ENCODE data around the gene COL26A1.
"Not testable (repeated sequence)": the region's sequence is repeated elsewhere in the genome, so short reads cannot be mapped to it uniquely, and the experiment has no call there.

Gene COL26A1

DNA sequence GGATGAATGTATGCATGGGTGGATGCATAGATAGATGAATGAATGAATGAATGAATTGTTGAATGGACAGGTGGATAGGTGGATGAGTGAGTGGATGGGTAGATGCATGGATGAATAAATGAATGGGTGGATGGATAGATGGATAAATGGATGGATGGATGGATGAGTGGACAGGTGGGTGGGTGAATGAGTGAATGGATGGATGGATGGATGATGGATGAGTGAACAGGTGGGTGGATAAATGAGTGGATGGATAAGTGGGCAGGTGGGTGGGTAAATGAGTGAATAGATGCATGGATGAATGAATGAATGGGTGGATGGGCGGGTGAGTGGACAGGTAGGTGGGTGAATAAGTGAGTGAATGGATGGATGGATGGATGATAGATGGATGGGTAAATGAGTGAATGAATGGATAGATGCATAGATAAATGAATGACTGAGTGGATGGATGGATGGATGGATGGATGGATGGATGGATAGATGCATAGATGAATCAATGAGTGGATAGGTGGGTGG is 193.8 kb downstream of the COL26A1 start:
- TF ChIP-seq, protein P1, sequence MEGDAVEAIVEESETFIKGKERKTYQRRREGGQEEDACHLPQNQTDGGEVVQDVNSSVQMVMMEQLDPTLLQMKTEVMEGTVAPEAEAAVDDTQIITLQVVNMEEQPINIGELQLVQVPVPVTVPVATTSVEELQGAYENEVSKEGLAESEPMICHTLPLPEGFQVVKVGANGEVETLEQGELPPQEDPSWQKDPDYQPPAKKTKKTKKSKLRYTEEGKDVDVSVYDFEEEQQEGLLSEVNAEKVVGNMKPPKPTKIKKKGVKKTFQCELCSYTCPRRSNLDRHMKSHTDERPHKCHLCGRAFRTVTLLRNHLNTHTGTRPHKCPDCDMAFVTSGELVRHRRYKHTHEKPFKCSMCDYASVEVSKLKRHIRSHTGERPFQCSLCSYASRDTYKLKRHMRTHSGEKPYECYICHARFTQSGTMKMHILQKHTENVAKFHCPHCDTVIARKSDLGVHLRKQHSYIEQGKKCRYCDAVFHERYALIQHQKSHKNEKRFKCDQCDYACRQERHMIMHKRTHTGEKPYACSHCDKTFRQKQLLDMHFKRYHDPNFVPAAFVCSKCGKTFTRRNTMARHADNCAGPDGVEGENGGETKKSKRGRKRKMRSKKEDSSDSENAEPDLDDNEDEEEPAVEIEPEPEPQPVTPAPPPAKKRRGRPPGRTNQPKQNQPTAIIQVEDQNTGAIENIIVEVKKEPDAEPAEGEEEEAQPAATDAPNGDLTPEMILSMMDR (IDR thresholded peaks at IDR 0.05; ENCODE audit: control insufficient read depth, extremely low read depth, insufficient read depth): no peak
- no peak for DNase-seq (ENCODE audit: low read depth)
- no peak overlapping the region for H3K4me3 ChIP-seq (ENCODE audit: low read depth, low read length)

DNA sequence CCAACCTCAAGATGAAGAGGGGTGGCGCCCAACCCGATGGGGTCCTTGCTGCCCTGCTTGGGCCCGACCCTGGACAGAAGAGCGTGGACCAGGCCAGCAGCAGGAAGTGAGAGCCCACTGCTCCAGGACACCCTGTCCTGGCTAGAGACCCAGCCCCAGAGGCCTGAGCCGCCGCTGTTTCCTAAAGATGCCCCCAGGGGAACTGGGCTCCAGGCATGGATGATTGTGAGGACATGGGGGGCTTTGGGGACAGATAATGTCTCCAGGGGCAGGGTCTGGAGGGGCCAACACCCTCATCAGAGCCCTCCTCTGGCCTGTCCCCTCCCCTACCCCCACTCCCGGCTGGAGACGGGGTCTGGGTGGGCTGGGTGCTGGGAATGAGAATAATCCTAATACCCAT is 194.7 kb downstream of the COL26A1 start:
- no peak for DNase-seq (ENCODE audit: low read depth)
- TF ChIP-seq, protein P1 (IDR thresholded peaks at IDR 0.05; ENCODE audit: control insufficient read depth, extremely low read depth, insufficient read depth): no peak
- no peak overlapping the region for H3K4me3 ChIP-seq (ENCODE audit: low read depth, low read length)

DNA sequence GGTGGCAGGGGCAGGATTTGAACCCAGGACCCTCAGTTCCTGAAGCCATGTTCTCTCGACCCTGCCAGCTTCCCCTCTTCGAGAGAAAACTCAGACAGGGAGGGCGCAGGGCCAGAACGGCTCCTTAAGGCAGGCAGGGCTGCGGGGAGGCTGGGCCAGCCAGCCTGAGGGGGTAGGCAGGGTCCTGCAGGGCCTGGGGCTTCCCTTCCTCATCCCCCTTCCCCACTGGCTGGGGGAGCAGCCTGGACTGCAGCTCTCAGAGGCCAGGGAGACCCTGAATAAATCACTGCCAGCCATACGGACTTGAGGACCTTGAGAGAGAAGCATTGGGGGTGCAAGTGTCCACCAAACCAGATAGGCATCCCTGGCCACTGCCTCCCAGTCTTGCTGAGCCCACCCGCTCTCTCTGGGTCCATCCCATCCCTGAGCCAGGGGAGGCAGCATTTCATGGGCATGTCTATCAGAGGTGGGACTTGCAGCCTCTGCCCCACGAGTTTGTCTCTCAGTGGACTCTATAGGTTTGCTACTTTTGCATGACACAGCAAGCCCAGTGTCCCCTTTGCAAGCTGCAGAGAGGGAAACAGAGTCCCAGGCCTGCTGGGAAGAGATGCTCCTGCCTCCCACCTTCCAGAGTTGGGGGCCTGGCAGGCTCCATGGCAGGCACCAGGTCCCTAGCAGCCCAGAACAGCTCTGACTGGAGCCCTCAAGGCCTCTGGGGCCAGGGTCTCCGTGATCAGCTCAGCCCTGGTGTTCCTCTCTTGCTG is 195.5 kb downstream of the COL26A1 start:
- TF ChIP-seq, protein P1 (IDR thresholded peaks at IDR 0.05; ENCODE audit: control insufficient read depth, extremely low read depth, insufficient read depth): no peak
- no peak for DNase-seq (ENCODE audit: low read depth)
- no peak overlapping the region for H3K4me3 ChIP-seq (ENCODE audit: low read depth, low read length)

DNA sequence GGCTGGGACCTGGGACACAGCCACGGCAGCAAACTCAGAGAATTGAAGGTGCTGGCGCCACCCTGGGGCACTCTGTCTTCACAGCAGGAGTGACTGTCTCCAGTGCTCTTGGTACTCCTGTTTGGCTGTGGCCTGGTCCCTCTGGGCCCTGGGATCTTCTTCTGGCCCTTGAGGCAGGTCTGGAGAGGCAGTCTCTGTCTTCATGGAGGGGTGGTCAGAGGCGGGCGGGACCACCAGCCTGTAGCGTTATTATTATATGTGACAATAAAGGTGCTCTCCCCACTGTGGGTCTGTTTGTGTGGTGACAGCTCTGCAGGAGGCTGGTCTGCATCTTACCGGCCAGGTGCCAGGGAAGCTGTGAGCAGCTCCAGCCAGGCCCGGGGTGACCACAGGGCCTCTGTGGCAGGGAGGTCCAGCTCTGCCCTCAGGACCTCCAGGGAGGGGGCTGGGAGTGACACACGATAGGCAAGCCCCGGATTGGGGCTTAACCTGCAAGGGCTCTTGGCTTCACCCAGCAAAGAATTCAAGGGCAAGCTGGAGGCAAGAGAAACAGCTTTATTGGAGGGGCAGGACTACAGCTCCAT is 196.2 kb downstream of the COL26A1 start:
- no peak overlapping the region for H3K4me3 ChIP-seq (ENCODE audit: low read depth, low read length)
- no peak for DNase-seq (ENCODE audit: low read depth)
- TF ChIP-seq, protein P1 (IDR thresholded peaks at IDR 0.05; ENCODE audit: control insufficient read depth, extremely low read depth, insufficient read depth): no peak

DNA sequence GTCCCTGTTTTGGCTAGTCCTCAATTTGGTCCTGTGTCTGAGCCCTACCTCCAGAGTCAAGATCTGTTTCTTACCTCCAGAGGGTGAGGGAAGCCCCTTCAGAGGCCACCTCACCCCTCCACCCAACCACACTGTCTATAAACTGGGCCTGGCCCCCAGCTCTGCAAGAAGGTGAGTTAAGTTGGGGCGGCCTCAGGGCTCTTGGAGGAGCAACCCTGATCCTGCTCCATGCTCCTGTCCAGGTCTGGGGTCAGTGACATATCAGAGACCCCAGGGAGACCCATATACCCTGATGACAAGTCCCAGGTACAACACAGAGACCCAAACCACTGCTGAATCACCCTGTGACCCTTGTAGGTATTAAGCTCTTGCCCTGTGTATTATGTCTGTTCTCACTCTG is 196.9 kb downstream of the COL26A1 start:
- H3K4me3 ChIP-seq (ENCODE audit: low read depth, low read length): no peak overlapping the region
- TF ChIP-seq, protein P1 (IDR thresholded peaks at IDR 0.05; ENCODE audit: control insufficient read depth, extremely low read depth, insufficient read depth): no peak
- DNase-seq (ENCODE audit: low read depth): no peak

DNA sequence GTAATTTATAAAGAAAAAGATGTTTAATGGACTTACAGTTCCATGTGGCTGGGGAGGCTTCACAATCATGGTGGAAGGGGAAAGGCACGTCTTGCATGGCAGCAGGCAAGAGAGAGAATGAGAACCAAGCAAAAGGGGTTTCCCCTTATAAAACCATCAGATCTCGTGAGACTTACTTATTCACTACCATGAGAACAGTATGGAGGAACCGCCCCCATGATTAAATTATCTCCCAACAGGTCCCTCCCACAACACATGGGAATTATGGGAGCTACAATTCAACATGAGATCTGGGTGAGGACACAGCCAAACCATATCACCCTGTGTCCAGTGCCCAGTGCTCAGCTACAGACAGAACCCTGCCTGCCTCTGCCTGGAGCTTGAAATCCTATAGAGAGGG is 197.3 kb downstream of the COL26A1 start:
- not testable (repeated sequence) for H3K4me3 ChIP-seq (ENCODE audit: low read depth, low read length); DNase-seq (ENCODE audit: low read depth)

DNA sequence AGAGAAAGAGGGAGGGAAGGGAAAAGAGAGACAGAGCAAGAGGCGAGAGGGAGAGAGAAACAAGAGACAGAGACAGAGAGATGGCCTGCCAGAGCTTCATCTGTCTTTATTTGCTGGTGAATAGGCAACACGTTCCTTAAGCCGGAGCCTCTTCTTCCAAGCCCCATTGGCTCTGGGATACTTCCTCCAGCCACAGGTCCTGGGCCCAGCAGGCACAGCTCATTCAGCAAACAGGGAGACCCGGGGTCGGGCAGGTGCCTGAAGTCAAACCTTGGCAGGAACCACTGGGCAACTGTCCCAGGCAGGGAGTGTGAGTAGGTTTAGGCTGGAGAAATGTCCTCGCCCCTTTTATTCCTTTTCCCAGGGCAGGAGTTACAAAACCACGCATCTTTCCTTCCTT is 198.2 kb downstream of the COL26A1 start:
- no peak overlapping the region for H3K4me3 ChIP-seq (ENCODE audit: low read depth, low read length)
- no peak for DNase-seq (ENCODE audit: low read depth)
- TF ChIP-seq, protein P1 (IDR thresholded peaks at IDR 0.05; ENCODE audit: control insufficient read depth, extremely low read depth, insufficient read depth): no peak

DNA sequence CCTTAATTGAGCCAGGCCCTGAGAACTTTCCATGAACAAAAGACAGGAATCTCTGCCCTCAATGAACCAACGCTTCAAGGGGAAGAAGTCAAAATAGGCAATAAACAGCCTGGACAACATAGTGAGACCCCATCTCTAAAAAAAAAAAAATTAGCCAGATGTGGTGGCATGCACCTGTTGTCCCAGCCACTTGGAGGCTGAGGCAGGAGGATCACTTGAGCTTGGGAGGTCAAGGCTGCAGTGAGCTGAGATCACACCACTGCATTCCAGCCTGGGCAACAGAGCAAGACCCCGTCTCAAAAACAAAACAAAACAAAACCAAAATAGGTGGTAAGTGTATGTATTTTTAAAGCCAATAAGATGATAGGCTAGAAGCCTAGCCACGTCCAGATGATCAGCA is 198.6 kb downstream of the COL26A1 start:
- not testable (repeated sequence) for H3K4me3 ChIP-seq (ENCODE audit: low read depth, low read length); DNase-seq (ENCODE audit: low read depth)

Measured in LNCaP clone FGC (cell line).